ENCODE results near the gene RHOT2. TPM values are rescaled to one million over a fixed set of nuclear protein-coding genes. Genes with fewer than 3 reads are reported as not detected.

RHOT2 gene
- total and polyA plus RNA-seq, 9 of the 15 experiments (the other 6 are each of a cell fraction or from before 2014, with no cell fraction given), result 5.0 to 373 (median 112) TPM

- TF ChIP-seq VEZF1 (CRISPR knock-in tag; IDR thresholded peaks at IDR 0.05) (peak; percentile 99), ZNF696 (CRISPR knock-in tag; conservative IDR thresholded peaks at IDR 0.05) (no peak), DDX20 (tag; IDR thresholded peaks at IDR 0.05; ENCODE audit: low read depth) (no peak), MYNN (IDR thresholded peaks at IDR 0.05) (peak; percentile 11; the same call in 1 of the 2 replicates), MYNN (CRISPR knock-in tag; IDR thresholded peaks at IDR 0.05) (no peak), ILF3 (IDR thresholded peaks at IDR 0.05; ENCODE audit: borderline replicate concordance) (no peak), TAF1 (IDR thresholded peaks at IDR 0.05; ENCODE audit: control insufficient read depth, extremely low read depth, insufficient read depth, low read length, severe bottlenecking) (peak; percentile 29), E2F8 (IDR thresholded peaks at IDR 0.05; ENCODE audit: low read depth, partially characterized antibody) (no peak), TFAP4 (CRISPR knock-in tag; IDR thresholded peaks at IDR 0.05; ENCODE audit: borderline replicate concordance) (peak; percentile 94), GATAD2B (IDR thresholded peaks at IDR 0.05; ENCODE audit: borderline replicate concordance) (peak; percentile 39; the same call in 1 of the 2 replicates), IRF9 (tag; IDR thresholded peaks at IDR 0.05) (no peak), KLF6 (CRISPR knock-in tag; IDR thresholded peaks at IDR 0.05; ENCODE audit: borderline replicate concordance) (no peak), ZNF134 (CRISPR knock-in tag; conservative IDR thresholded peaks at IDR 0.05) (no peak), POLR2G (IDR thresholded peaks at IDR 0.05; ENCODE audit: low read depth, low read length) (peak; percentile 83), ZNF518B (CRISPR knock-in tag; IDR thresholded peaks at IDR 0.05) (no peak), HNRNPL (IDR thresholded peaks at IDR 0.05; ENCODE audit: low read depth, low read length) (peak; percentile 92)
Measured at GRCh38 chr16:660459-661183, 7.3 kb upstream of the RHOT2 start (continued).

Measured in K562 (cell line).